Neural cell (in vitro differentiated cells): Measurements from ENCODE around the gene MS4A2. TPM values are rescaled to one million over a fixed set of nuclear protein-coding genes. Genes with fewer than 3 reads are reported as not detected.

ENCODE experiments used
- H2AFZ ChIP-seq: fragments of 200-600, 300-800 bp; sonication (generic), shearing (Covaris generic); 2 replicates; pipeline ENCODE4 v1.6.0; 2014; ENCODE audit warnings: low read depth, mild to moderate bottlenecking, antibody characterized with exemption, low read length, moderate library complexity
- H3F3A ChIP-seq: fragments of 200-600 bp; shearing (Covaris generic); 2 replicates; pipeline ENCODE4 v1.6.1; 2016; ENCODE audit warnings: mild to moderate bottlenecking, moderate library complexity, mixed read lengths, antibody characterized with exemption, low read length; ENCODE audit not compliant: insufficient read depth, poor library complexity, severe bottlenecking
- H3K27ac ChIP-seq: fragments of 200-600, 300-800 bp; sonication (generic), shearing (Covaris generic); 2 replicates; pipeline ENCODE4 v1.5.1; 2014; ENCODE audit warnings: mild to moderate bottlenecking, low read length, moderate library complexity
- H3K27me3 ChIP-seq: fragments of 300-800, 200-600 bp; sonication (generic), shearing (Covaris generic); 2 replicates; pipeline ENCODE4 v1.6.0; 2014; ENCODE audit warnings: mild to moderate bottlenecking, low read depth, low read length, moderate library complexity; ENCODE audit not compliant: insufficient read depth
- H3K36me3 ChIP-seq: fragments of 300-800, 200-600 bp; sonication (generic), shearing (Covaris generic); 2 replicates; pipeline ENCODE4 v1.5.1; 2014; ENCODE audit warnings: mild to moderate bottlenecking, antibody characterized with exemption, low read length, moderate library complexity; ENCODE audit not compliant: insufficient read depth
- H3K4me2 ChIP-seq: fragments of 300-800, 200-600 bp; sonication (generic), shearing (Covaris generic); 2 replicates; pipeline ENCODE4 v1.6.0; 2014; ENCODE audit warnings: mild to moderate bottlenecking, low read length
- H3K4me3 ChIP-seq: fragments of 300-800, 200-600 bp; sonication (generic), shearing (Covaris generic); 2 replicates; pipeline ENCODE4 v1.5.1; 2014; ENCODE audit warnings: mild to moderate bottlenecking, low read length, moderate library complexity
- H3K79me2 ChIP-seq: fragments of 200-600 bp; shearing (Covaris generic); replicated peaks from 2 replicates; pipeline ENCODE4 v1.6.0; 2014; ENCODE audit warnings: mild to moderate bottlenecking, low read length, moderate library complexity; ENCODE audit not compliant: insufficient read depth
- H3K9ac ChIP-seq: fragments of 300-800, 200-600 bp; sonication (generic), shearing (Covaris generic); 2 replicates; pipeline ENCODE4 v1.6.1; 2016; ENCODE audit warnings: mild to moderate bottlenecking, low read length, mixed read lengths
- H3K9me2 ChIP-seq: fragments of 200-600 bp; shearing (Covaris generic); 2 replicates; pipeline ENCODE4 v1.6.1; 2016; ENCODE audit warnings: mild to moderate bottlenecking, low read length, mixed read lengths; ENCODE audit not compliant: insufficient read depth
- H3K9me3 ChIP-seq: fragments of 200-600, 300-800 bp; sonication (generic), shearing (Covaris generic); 2 replicates; pipeline ENCODE4 v1.6.1; 2016; ENCODE audit warnings: mild to moderate bottlenecking, mixed run types, low read length, moderate library complexity, mixed read lengths
- H4K20me1 ChIP-seq: fragments of 200-600 bp; shearing (Covaris generic); 2 replicates; pipeline ENCODE4 v1.6.1; 2016; ENCODE audit warnings: mild to moderate bottlenecking, mixed run types; ENCODE audit not compliant: insufficient read depth
- EP300 ChIP-seq: fragments of 450-650 bp; conservative IDR thresholded peaks from 2 replicates; pipeline ENCODE4 v1.6.1; 2014; ENCODE audit warnings: antibody characterized with exemption, mild to moderate bottlenecking, moderate library complexity; ENCODE audit not compliant: poor library complexity, severe bottlenecking
- EZH2 ChIP-seq: fragments of 200-600, 300-800 bp; shearing (Covaris generic), sonication (generic); IDR thresholded peaks from 2 replicates; pipeline ENCODE4 v1.6.1; 2014; ENCODE audit warnings: antibody characterized with exemption, low read length, borderline replicate concordance, mild to moderate bottlenecking; ENCODE audit not compliant: insufficient read depth, poor library complexity, severe bottlenecking
- MXI1 ChIP-seq: fragments of 450-650 bp; conservative IDR thresholded peaks from 2 replicates; pipeline ENCODE4 v1.6.1; 2014; ENCODE audit warnings: antibody characterized with exemption, mild to moderate bottlenecking; ENCODE audit not compliant: poor library complexity, severe bottlenecking
- POLR2AphosphoS5 ChIP-seq: IDR thresholded peaks from 2 replicates; pipeline ENCODE4 v1.6.1; 2012
- RAD21 ChIP-seq: fragments of 450-650 bp; conservative IDR thresholded peaks from 2 replicates; pipeline ENCODE4 v1.6.1; 2014; ENCODE audit warnings: antibody characterized with exemption, mild to moderate bottlenecking, moderate library complexity
- SMC3 ChIP-seq: fragments of 450-650 bp; conservative IDR thresholded peaks from 2 replicates; pipeline ENCODE4 v1.6.1; 2014; ENCODE audit warnings: antibody characterized with exemption, mild to moderate bottlenecking, moderate library complexity; ENCODE audit not compliant: poor library complexity
- TAF1 ChIP-seq: IDR thresholded peaks from 2 replicates; pipeline ENCODE4 v1.6.1; 2012; ENCODE audit warnings: low read depth
- polyA plus RNA-seq: library from polyadenylated mRNA; depleted of rRNA; stranded (reverse); fragments of >200 nt; gene quantifications from 2 replicates; pipeline ENCODE4 v1.2.3, GENCODE V29; 2014
- TF ChIP-seq, protein P1 (sequence below): IDR thresholded peaks from 2 replicates; pipeline ENCODE4 v1.6.1; 2012; ENCODE audit warnings: borderline replicate concordance
- TF ChIP-seq, protein P2 (sequence below): fragments of 450-650 bp; IDR thresholded peaks from 2 replicates; pipeline ENCODE4 v1.5.1; 2014; ENCODE audit warnings: antibody characterized with exemption, mild to moderate bottlenecking, moderate library complexity; ENCODE audit not compliant: poor library complexity, severe bottlenecking

MS4A2 gene
- polyA plus RNA-seq, 1 donor from 2014 or later, result not detected

DNA sequence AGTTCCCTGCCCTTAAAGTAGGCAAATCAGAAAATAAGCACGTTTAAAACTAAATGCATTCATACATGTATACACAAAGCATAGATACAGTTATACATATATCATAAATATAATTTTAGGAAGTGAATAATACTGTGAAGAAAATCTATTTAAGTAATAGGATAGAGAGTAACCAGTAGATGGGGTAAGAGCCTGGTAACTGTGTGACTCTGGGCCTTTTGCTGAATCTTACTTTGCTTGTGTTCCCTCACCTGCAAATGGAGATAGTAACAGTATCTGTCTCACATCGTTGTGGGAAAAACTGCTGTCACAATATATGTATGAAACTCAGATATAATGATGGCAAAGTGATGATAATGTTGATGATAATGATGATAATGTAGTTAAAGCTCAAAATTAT, 29.9 kb downstream of the MS4A2 start:
- Histone ChIP-seq H4K20me1 (no peaks in the 10 kb centered on the region), H3K4me2 (no peak overlapping the region), H3K79me2 (no peaks in the 10 kb centered on the region), H2AFZ (no peak overlapping the region), H3K36me3 (no peaks in the 10 kb centered on the region), H3K27ac (no peak overlapping the region), H3K4me3 (no peak overlapping the region), H3K9me2 (no peaks in the 10 kb centered on the region), H3K27me3 (no peaks in the 10 kb centered on the region), H3K9me3 (no peaks in the 10 kb centered on the region), H3K9ac (no peak overlapping the region), H3F3A (no peaks in the 10 kb centered on the region)
- TF ChIP-seq SMC3 (no peak), EZH2 (no peak), POLR2AphosphoS5 (no peak), EP300 (no peak), MXI1 (no peak), RAD21 (no peak)
- TF ChIP-seq, protein P1, sequence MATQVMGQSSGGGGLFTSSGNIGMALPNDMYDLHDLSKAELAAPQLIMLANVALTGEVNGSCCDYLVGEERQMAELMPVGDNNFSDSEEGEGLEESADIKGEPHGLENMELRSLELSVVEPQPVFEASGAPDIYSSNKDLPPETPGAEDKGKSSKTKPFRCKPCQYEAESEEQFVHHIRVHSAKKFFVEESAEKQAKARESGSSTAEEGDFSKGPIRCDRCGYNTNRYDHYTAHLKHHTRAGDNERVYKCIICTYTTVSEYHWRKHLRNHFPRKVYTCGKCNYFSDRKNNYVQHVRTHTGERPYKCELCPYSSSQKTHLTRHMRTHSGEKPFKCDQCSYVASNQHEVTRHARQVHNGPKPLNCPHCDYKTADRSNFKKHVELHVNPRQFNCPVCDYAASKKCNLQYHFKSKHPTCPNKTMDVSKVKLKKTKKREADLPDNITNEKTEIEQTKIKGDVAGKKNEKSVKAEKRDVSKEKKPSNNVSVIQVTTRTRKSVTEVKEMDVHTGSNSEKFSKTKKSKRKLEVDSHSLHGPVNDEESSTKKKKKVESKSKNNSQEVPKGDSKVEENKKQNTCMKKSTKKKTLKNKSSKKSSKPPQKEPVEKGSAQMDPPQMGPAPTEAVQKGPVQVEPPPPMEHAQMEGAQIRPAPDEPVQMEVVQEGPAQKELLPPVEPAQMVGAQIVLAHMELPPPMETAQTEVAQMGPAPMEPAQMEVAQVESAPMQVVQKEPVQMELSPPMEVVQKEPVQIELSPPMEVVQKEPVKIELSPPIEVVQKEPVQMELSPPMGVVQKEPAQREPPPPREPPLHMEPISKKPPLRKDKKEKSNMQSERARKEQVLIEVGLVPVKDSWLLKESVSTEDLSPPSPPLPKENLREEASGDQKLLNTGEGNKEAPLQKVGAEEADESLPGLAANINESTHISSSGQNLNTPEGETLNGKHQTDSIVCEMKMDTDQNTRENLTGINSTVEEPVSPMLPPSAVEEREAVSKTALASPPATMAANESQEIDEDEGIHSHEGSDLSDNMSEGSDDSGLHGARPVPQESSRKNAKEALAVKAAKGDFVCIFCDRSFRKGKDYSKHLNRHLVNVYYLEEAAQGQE, result no peak

DNA sequence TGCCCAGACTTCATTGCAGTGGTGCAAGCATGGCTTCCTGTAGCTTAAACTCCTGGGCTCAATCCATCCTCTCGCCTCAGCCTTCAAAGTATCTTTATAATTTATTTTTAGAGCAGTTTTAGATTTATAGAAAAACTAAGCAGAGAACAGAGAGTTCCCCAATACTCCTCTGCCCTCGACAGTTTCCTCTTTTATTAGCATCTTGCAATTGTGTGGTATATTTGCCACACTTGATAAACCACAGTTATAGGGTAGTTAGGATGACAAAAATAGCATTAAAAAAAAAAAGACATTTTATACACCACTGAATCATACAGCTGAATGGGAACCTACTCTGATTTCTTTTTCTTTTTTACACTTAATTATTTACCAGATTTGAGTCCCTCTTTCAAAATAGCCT, 31.2 kb downstream of the MS4A2 start:
- no peaks in the 10 kb centered on the region for H3K9me3 ChIP-seq
- no peak overlapping the region for H2AFZ ChIP-seq
- no peaks in the 10 kb centered on the region for H4K20me1 ChIP-seq
- no peak for TF ChIP-seq EZH2
- no peak for TF ChIP-seq TAF1
- no peak for TF ChIP-seq POLR2AphosphoS5
- TF ChIP-seq MXI1, result no peak
- TF ChIP-seq, protein P2, sequence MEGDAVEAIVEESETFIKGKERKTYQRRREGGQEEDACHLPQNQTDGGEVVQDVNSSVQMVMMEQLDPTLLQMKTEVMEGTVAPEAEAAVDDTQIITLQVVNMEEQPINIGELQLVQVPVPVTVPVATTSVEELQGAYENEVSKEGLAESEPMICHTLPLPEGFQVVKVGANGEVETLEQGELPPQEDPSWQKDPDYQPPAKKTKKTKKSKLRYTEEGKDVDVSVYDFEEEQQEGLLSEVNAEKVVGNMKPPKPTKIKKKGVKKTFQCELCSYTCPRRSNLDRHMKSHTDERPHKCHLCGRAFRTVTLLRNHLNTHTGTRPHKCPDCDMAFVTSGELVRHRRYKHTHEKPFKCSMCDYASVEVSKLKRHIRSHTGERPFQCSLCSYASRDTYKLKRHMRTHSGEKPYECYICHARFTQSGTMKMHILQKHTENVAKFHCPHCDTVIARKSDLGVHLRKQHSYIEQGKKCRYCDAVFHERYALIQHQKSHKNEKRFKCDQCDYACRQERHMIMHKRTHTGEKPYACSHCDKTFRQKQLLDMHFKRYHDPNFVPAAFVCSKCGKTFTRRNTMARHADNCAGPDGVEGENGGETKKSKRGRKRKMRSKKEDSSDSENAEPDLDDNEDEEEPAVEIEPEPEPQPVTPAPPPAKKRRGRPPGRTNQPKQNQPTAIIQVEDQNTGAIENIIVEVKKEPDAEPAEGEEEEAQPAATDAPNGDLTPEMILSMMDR, result no peak
- TF ChIP-seq EP300, result no peak
- TF ChIP-seq, protein P1, result no peak
- TF ChIP-seq RAD21, result no peak
- no peak for TF ChIP-seq SMC3
- no peaks in the 10 kb centered on the region for H3K27me3 ChIP-seq
- H3K36me3 ChIP-seq, result no peaks in the 10 kb centered on the region
- H3K9ac ChIP-seq, result no peak overlapping the region
- H3K4me3 ChIP-seq, result no peak overlapping the region
- H3K27ac ChIP-seq, result no peak overlapping the region
- no peaks in the 10 kb centered on the region for H3K79me2 ChIP-seq
- no peaks in the 10 kb centered on the region for H3K9me2 ChIP-seq
- H3F3A ChIP-seq, result no peaks in the 10 kb centered on the region
- no peak overlapping the region for H3K4me2 ChIP-seq
